ENCODE results near the gene U2SURP.
A peak's percentile ranks its signal among the peaks of the same experiment; 100 is the strongest.
"Not testable (repeated sequence)": the region's sequence is repeated elsewhere in the genome, so short reads cannot be mapped to it uniquely, and the experiment has no call there.

The U2SURP gene

DNA sequence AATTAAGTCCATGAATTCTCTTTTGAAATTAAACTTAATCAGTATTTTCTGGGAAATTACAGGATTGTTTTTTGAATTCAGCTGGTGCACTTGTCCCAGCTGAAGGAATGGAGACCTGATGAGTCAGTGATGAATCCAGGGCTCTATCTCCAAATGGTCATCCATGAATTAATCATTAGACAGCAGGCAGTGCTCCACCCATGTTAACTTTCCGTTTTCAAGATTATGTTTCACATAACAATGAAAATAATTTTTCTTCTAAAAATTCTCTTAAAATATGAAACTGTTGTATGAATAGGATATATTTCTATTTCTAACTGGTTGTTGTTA, 24.0 kb upstream of the U2SURP start:
- DNase-seq, result no peak

DNA sequence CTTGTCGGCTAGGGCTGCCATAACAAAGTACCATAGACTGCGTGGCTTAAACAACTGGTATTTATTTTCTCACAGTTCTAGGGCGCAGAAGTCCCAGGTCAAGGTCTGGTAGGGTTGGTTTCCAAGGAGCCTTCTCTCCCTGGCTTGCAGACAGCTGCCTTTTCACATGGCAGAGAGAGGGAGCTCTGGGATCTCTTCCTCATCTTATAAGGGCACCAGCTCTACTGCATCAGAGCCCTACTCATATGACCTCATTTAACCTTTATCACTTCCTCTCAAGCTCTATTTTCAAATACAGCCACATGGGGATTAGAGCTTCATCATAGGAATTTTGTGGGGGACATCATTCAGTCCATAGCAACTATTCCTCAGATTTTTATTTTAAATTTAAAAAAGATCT, 20.3 kb upstream of the U2SURP start:
- DNase-seq, result no peak

DNA sequence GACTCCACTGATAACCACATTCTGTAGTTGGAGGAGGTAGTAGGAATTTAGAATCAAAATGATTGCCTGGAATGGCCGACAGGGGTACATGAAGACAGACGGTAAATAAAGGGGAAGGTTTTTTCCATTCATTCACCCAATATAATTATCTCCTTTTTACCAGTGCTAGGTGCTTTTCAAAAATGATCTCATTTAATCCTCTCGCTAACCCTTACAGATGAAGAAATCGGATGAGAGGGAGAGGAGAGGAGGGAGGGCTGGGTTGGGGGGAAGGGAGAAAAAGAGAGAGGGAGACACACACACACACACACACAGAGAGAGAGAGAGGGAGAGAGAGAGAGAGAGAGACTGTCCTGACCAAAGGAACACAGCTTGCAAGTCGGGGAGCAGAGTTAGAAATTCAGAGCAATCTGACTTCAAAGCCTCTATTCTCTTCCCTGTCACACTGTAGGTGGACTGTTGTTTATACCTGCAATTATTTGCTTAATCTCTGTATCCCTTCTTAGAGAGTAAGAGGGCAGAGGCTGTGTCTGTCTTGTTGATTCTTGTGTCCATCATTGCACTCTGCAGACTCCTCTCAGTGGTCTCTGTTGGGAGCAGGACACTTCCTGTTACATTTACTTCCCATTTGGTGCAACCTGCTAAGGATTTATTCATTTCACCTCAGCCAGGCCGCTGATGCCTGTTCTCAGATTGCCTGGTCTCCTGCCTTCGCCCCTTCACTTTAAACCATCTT, 19.2 kb upstream of the U2SURP start:
- DNase-seq, result peak; percentile 25

DNA sequence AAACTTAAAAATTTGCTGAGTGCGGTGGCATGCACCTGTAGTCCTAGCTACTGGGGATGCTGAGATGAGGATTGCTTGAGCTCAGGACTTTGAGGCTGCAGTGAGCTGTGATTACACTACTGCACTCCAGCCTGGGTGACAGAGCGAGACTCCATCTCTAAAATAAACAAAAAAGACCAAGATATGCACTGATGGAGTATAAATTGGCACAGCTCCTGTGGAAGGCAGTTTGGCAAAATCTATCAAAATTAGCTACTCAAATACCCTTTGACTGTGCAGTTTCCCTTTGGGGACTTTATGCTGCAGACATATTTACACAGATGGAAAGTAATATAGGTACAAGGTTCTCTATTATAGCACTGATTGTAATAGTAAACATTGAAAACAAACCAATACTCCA, 18.1 kb upstream of the U2SURP start:
- DNase-seq, result no peak

DNA sequence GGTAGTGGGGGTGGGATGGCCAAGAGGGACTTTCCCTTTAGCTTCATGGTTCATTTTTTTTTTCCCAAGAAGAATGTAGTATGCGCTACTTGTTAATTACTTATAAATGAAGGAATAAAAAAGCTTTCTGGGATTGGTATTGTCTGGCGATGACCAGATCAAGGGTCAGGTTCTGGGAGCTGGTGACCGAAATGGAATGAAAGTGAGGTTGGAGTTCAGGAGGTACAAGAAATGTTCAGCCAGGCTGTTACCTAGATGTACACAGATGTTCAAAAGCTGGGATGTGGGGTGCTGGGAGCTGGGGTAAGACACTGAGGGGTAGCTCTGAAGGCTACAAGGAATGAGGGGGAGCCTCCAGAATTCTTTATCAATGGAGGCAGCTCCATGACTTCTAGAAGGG, 17.1 kb upstream of the U2SURP start:
- DNase-seq, result no peak

DNA sequence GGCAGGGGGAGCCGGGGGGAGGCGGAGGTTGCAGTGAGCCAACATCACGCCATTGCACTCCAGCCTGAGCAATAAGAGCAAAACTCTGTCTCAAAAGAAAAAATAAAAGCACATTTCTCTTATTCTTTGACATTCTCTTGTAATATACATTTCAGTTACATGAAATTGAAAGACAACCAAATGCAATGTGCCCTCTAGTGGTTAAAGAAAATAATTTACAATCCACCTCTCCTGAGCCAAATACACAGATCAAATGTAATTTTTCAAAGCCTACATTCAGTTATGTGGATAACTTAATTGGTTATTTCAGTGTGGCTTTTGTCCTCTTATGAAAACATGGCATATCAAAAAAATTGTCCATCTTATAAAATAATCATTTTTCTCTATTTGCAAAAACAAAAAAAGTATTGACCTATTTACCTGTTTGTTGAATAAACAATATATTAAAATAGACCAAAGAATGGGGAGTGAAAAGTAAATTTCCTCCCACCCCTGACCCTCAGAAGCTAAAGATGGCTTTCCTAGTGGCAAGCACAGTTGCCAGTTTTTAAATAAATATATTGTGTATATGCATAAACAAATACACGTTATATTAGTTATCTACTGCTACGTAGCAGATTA, 14.2 kb upstream of the U2SURP start:
- peak; percentile 37 for DNase-seq

DNA sequence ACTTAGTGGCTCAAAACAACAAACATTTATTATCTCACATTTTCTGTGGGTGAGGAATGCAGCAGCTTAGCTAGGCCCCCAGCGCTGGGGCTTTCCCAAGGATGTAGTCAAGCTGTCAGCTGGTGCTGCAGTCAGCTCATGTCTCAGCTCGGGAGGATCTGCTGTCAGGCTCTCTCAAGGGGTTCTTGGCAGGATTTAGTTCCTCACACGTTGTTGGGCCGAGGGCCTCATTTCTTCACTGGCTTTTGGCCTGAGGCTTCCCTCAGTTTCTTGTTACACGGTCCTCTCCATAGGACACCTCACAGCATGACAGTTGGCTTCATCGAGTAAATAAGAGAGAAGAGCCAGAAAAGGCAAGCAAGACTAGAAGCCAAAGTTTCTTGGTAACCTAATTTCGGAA, 13.7 kb upstream of the U2SURP start:
- DNase-seq, result no peak

DNA sequence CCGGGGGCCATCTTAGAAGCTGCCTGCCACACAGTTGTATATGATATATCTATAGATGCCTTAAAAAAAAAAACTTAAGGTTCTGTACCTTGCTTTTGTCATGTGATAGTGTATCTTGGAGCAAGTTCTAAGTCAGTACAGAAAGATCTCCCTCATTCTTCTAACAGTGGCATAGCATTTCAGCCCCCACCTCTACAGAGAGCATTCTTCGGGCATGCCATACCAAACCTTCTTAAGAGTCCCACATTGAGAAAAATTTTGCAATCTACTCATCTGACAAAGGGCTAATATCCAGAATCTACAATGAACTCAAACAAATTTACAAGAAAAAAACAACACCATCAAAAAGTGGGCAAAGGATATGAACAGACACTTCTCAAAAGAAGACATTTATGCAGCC, 13.1 kb upstream of the U2SURP start:
- DNase-seq, result not testable (repeated sequence)

DNA sequence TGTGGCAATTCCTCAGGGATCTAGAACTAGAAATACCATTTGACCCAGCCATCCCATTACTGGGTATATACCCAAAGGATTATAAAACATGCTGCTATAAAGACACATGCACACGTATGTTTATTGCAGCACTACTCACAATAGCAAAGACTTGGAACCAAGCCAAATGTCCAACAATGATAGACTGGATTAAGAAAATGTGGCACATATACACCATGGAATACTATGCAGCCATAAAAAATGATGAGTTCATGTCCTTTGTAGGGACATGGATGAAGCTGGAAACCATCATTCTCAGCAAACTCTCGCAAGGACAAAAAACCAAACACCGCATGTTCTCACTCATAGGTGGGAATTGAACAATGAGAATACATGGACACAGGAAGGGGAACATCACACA, 12.5 kb upstream of the U2SURP start:
- DNase-seq, result not testable (repeated sequence)

DNA sequence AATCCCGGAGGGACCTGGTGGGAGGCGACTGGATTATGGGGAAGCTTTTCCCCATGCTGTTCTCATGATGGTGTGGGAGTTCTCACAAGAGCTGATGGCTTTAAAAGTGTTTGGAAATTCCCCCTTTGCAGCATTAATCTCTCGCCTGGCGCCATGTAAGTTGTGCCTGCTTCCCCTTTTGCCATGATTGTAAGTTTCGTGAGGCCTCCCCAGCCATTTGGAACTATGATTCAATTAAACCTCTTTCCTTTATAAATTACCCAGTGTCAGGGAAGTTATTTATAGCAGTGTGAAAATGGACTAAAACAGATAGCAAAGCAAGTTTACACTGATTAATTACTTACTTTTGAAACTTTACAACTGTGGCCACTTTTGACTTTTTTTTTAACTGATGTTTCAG, 10.6 kb upstream of the U2SURP start:
- DNase-seq, result no peak

DNA sequence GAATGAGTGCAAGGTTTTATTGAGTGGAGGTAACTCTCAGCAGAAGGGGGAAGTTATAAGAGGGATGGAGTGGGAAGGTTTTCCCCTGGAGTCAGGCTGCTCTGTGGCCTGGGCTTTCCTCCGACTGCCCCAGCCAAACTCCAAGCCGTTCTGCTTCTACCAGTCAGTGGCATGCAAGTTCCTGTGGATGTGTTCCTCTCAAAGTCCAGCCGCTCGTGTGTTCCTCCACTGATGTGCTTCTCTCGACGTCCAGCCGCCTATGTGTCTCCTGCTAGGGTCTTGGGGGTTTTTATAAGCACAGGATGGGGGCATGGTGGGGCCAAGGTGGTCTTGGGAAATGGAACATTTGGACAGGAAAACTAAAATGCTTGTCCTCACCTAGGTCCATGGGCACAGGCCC, 9.0 kb upstream of the U2SURP start:
- DNase-seq, result no peak

DNA sequence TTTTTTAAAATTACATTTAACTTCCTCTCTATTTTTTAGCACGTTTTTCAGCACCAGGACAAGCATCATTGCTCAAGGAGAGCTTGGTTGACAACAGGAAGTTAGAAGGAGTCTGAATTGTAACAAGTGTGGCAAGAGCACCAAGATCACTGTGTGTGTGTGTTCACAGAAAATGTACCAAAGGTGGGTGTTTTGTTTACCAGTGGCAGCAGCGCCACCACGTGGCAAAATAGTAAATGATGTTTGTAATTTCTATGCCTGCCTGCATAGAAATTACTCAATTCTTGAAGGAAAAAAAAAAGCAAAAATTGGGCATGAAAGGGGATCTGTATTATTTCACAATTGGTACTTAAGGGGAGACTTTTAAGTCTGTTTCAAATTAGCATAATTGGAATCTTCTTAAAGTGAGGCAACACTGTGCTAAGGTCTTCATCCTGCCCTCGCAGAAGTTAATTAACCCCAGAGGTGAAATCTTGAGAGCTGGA, 7.4 kb upstream of the U2SURP start:
- DNase-seq, result peak; percentile 45

DNA sequence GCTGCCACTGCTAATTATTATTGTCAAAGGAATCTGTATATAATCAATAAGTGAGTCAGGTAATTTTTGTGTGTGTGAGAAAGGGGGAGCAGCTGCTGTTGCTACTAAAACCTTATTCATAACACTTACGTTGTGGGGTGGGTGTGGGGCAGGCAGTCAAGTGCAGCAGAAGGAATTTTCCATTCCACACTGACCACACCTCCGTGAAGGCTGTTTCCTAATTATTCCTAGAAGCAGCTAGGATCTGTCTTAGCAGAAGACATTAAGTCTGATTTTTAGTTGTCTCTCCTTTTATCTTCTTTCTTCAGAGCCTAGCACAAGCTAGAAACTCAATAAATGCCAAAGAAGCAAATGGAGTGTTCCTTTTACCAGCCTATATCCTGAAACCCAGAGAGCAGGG, 4.0 kb upstream of the U2SURP start:
- DNase-seq, result no peak

DNA sequence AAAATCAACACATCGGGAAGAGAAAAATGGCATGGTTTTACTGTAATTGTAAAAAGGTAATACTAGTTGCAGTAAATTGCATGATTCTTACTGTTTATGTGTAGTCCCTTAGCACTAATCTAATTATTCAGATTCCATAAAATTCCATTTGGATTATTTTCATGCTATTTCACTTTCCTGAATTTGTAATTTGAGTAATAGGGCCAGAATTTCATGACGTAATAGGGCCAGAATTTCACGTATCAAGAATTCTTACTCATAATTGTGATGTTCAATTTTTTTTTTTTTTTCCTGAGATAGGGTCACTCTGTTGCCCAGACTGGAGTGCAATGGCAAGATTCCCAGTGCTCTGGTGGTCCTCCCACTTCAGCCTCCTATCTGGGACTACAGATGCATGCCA, 2.9 kb upstream of the U2SURP start:
- DNase-seq, result no peak

DNA sequence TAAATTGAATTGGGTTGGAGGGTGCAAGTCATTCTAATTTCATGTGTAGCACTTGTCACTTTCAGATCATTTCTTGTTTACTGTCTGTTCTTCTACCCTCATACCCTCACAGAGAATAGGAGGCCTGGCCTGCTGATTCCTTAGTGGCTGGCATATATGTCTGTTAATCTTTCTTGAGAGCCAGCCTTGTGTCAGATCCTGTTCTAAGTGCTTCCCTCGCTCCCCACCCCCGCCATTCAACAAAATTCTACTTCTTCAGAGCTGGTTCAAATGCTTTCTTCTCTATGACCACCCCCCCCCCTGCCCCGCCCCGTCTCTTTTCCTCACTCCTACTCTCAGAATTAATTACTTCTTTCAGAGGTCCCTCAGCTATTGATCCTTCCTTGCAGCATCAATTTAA, 1.5 kb upstream of the U2SURP start:
- no peak for DNase-seq

DNA sequence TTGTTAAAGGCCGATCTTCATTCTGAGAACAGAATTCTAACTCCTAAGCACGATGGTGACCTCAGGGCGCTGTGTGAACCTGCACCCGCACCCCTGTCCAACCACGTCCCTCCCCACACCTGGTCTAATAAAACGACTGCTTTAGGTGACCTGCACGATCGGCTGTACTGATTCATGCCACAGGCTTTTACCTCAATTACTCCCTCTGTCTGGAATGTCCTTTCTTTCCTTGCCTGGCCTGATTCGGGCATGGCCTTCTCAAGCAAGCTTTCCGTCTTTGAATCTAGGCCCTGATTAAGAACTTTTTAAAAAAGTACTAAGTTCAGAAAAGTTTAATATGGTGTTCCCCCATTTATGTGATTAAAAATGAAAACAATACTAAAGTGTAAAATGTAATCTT, 842 bp upstream of the U2SURP start:
- DNase-seq, result no peak

DNA sequence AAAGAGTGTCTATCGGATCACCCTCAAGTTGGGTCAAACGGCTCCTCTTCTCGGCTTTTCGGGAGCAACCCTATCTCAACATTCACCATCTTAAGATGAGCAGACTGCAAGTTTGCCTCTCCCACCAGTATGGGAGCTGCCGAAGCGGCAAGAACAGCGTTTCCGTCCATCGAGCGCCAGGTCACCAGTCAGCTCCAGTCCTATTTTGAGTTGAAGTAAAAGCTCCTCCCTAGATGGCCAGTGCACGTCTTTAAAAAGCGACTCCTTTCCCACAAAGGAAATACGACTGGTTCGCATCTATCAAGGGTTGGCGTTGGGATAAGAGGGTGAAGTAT, 369 bp upstream of the U2SURP start:
- no peak for DNase-seq

DNA sequence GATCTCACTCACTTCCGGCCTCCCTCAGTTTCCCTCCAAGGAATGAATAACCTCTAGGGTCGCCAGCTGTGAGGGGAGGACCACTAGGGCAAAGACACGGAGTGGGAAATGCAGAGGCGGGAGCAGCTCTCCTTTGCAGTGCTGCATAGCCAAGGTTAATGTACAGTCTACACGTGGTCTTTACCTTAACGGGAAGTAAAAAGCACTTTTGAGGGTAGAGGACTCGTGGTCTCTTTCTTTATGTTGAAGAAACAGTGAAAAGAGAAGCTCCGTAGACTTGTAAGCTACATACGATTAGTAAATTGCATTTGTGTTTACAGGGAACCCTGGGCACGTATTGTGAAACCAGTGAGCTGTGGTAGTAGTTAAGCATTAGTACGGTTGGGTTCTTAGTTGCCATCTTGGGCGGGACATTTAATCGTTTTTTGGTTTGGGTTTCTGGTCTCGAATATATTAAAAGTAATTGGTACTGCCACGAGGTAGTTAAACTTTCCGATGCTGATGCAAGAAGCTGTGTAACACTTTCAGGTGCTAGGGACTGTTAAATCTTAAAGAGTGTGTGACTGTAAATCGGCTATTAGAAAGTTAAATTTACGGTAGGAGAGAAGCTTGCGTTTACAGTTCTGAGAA, 828 bp downstream of the U2SURP start:
- no peak for DNase-seq

DNA sequence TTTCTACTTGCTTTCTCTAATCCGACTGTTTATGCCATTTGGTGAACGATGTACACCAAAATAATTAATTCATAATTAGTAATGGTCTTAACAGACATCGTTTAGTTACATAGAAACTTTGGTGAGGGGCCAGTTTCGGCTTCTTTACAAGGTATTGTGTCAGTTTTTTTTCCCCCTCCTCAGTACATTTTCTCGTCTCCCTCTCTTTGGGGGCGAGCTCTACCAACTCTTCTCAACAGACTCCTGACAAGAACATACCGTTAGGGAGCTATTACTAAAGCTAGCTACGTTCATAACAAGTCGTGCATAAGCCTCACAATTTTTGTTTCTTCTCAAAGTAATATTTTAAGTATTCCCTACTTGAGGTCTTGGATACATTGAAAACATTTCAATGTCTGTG, 1.4 kb downstream of the U2SURP start:
- DNase-seq, result no peak

DNA sequence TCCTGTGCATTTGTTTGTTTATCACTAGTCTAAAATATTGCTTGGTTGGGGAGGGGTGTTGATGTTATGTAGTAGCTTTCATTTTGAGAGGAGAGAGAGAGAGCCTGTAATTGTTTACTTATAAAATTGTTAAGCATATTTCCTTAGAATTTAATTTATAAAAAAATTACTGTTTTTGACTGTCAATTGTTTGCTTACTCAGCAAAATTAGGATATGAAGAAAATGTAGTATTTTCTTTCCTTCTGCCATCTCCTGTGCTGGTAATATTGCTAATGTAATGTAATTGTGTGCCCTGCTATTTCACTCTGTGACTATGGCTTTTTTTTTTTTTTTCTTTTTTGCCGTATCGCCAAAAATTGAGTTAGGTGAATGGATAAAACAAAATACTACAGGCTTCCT, 3.5 kb downstream of the U2SURP start:
- DNase-seq, result no peak

DNA sequence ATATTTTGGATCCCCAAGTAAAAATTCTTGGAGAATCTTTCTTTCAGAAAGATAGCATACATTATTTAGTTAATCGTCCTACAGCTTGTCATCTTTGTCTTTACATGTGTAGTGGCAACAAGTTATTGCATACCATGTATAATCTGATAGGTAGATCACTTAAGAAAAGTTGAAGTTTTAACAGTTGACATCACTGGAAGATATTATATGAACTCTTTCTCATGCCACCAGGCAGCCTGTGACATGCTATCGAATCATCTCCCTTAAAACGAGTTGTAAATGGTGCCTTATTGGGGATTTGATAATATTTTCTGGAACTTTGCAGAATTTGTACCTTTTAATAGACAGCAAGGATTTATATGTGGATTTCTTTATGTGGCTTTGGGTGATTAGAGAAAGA, 8.7 kb downstream of the U2SURP start:
- no peak for DNase-seq

DNA sequence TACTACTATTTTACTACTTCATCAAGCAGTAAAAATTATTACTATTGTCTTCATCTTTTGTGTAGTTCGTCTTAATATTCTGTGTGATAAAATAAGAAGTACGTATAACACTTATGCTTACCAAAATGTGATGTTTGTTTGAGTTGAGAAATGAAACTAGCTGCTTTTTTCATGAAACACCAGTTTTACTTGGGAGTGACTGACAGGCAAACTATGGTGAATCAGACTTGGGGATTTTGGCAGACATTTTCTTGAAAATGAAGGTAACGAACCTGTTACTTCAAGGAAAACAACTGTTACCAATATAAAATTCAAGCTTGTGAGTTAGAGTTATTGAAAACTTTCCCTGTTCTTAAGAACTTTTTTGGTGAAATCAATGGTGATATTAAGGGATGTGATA, 10.3 kb downstream of the U2SURP start:
- DNase-seq, result no peak

DNA sequence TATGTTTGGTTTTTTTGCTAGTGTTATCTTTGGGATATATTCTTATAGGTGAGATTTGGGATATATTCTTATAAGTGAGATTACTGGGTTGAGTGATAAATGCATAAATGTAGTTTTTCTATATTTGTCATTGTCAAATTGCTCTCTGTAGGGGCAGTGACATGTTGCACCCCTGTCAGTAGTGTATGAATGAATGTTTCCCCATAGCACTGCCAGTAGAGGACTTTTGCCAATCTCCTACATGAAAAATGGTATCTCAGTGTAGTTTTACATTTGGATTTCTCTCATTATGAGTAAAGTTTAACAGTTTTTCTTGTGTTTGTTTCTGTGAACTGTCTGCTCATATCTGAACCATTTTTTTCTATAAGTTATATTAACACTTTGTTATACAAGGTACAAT, 13.6 kb downstream of the U2SURP start:
- no peak for DNase-seq

DNA sequence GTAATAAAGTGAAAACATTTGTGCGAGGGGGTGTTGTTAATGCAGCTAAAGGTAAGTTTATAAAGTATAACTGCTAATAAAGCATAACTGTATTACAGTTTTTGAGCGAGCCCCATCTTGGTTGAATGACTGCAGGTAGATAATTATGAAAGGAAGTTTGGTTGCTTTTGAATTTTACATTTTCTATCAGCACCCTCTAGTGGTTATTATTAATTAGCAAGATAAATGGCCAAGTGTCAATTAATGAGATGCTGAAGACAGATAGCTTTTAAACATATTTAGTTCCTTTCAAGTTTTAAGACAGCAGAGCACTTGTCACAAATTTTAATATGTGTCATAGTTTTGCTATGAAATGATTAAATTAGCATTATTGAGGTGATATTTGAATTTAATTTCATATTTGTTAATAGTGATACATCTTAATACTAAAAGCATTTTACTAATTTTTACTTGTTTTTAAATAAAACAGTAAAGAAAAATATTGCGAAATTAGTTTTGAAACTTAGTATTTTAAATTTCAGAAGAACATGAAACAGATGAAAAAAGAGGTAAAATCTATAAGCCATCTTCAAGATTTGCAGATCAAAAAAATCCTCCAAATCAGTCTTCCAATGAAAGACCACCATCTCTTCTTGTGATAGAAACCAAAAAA, 15.1 kb downstream of the U2SURP start:
- no peak for DNase-seq

Data from retina (tissue), 1 donor.